Endothelial cell of coronary artery (primary cell): Measurements from ENCODE around the gene DUSP15. TPM values are rescaled to one million over a fixed set of nuclear protein-coding genes. Genes with fewer than 3 reads are reported as not detected.

ENCODE experiments used
- total RNA-seq: library from RNA; depleted of rRNA; stranded (reverse); fragments of >200 nt; gene quantifications from 2 replicates; pipeline ENCODE4 v1.2.3, GENCODE V29; 2014

Gene DUSP15, protein sequence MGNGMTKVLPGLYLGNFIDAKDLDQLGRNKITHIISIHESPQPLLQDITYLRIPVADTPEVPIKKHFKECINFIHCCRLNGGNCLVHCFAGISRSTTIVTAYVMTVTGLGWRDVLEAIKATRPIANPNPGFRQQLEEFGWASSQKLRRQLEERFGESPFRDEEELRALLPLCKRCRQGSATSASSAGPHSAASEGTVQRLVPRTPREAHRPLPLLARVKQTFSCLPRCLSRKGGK
- not detected in 2 replicates for total RNA-seq

DNA sequence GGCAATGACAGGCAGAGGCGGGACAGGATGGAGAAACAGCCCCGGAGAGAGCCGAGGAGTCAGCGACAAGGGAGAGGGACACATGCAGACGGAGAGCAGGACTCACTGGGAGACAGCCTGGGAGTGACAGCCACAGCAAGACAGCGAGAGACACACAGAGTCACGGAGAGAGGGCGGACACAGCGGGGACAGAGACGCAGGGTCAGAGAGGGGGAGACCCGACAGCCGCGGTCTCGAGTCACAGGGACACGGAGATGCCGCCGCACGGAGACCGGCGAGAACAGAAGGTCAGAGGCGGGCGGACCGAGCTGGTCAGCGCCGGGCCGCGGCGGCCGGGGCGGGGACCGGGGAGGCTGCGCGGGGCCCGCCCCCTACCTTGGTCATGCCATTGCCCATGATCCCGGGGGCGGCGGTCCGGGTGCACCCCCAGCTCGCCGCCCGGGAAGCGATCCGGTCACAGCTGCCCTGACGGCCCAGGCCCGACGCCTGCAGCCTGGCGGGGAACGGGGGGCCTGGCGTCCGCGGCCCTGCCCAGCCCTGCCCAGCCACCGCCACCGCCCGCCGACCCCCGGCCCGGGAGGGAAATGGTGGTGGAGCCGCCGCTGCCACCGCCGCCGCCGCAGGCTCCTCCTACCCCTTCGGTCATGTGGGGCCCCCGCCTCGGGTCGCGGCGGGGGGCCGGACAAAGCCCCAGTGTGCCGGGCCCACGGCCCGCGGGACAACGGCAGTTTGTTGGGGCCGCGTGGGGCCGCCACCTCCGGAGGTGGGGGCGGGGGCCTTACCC lies at the start of gene DUSP15, which contains the start of gene TTLL9:
Gene DUSP15 (minus strand): TSS at position 586 of the 784 bp plus-strand sequence. CDS start 190 bp downstream, at position 396.
Gene TTLL9 (plus strand): TSS at position 693 of the 784 bp plus-strand sequence. CDS start 493 bp downstream, outside the sequence.

DNA sequence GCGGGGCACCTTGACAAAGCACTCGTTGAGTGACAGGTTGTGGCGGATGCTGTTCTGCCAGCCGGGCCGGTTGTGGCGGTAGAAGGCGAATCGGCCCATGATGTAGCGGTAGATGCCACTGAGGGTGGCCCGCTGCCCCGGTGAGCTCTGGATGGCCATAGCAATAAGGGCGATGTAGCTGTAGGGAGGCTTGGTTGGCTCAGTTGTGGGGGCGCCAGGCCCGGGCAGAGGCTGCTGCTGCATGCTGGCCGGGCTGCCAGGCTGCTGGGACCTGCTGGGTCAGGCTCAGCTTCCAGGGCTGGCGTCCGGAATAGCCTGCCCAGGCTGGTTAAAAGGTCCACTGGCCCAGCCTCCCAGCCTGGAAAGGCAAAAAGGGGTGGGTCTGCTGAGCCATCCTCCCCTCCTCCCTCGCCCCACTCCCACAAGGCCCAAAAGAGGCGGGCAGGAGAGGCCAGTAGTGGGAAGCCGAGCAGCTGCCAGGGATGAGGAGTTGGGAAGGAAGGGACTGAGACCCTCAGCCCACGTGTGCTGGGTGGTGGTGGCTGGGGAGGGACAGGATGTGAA lies 24.9 kb downstream of the DUSP15 start, which contains the start of gene FOXS1:
Gene FOXS1 (minus strand): TSS at position 305 of the 564 bp plus-strand sequence. CDS start 62 bp downstream, at position 243.

DNA sequence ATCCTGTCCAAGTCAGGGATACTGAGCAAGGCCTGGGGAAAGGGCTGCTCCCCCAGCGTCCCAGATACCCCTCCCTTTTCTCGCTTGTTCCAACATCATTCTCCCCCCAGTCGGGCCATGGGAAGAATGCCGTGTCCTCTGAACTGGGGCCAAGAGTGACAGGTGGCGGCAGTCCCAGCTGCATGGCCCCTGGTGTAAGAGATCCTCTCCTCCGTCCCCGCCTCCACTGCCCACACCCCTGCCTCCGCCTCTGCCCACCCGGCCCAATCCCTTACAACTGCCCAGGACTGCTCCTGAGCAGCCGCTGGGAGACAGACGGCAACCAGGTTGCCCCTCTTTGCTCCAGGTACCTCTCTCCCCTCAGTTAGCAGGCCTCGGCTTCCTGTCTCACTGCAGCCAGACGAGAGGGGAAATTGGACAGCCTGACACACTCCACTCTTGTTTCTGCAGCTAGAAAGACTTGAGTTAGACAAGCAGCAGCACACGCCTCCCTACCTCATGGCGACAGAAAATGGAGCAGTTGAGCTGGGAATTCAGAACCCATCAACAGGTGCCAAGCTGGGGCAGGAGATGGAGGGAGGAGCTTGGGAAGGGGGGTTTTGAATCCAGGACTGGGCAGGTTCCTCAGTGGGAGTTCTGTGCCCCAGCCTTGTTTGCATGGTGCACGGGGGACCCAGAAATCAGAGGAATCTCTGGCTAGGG lies 51.1 kb downstream of the DUSP15 start, which contains the start of gene MYLK2:
Gene MYLK2 (plus strand): TSS at position 274 of the 702 bp plus-strand sequence. CDS start 225 bp downstream, at position 499.

Other genes starting within 250 kb of the DUSP15 start
- gene COX4I2, start 232.6 kb downstream of the DUSP15 start, total RNA-seq = not detected in 2 replicates
- gene BCL2L1, start 147.7 kb downstream of the DUSP15 start, total RNA-seq = 63.2 and 78.0 TPM in 2 replicates
- gene TPX2, start 131.2 kb downstream of the DUSP15 start, total RNA-seq = 19.3 and 43.8 TPM in 2 replicates
- gene MYLK2, start 51.2 kb downstream of the DUSP15 start, total RNA-seq = 0.36 and 1.1 TPM in 2 replicates
- gene FOXS1, start 24.9 kb downstream of the DUSP15 start, total RNA-seq = 0.09 and 2.8 TPM in 2 replicates
- not detected in 2 replicates for gene TTLL9, start 107 bp upstream of the DUSP15 start, total RNA-seq
- gene PDRG1, start 81.5 kb upstream of the DUSP15 start, total RNA-seq = 4.0 and 6.1 TPM in 2 replicates
- not detected in 2 replicates for gene XKR7, start 97.6 kb upstream of the DUSP15 start, total RNA-seq
- 7.8 and 13.1 TPM in 2 replicates for gene CCM2L, start 139.9 kb upstream of the DUSP15 start, total RNA-seq
- gene HCK, start 181.7 kb upstream of the DUSP15 start, total RNA-seq = not detected in 2 replicates
- gene TM9SF4, start 239.2 kb upstream of the DUSP15 start, total RNA-seq = 19.3 and 30.1 TPM in 2 replicates